AG09309 (cell line): Measurements from ENCODE around the gene TMOD4.

Experiments
- DNase-seq: peaks from one replicate; pipeline ENCODE4 v3.0.0-alpha.2; 2010; ENCODE audit warnings: low read depth
- H3K4me3 ChIP-seq: 2 replicates; pipeline ENCODE4 v1.5.1; 2011; ENCODE audit warnings: mild to moderate bottlenecking, low read depth, low read length, moderate library complexity; ENCODE audit not compliant: control insufficient read depth
- TF ChIP-seq, protein P1 (sequence below): IDR thresholded peaks from 2 replicates; pipeline ENCODE4 v1.5.1; 2011; ENCODE audit warnings: mild to moderate bottlenecking, low read depth, low read length, inconsistent platforms; ENCODE audit not compliant: insufficient read depth, control insufficient read depth; ENCODE audit errors: missing control alignments

Gene TMOD4

DNA sequence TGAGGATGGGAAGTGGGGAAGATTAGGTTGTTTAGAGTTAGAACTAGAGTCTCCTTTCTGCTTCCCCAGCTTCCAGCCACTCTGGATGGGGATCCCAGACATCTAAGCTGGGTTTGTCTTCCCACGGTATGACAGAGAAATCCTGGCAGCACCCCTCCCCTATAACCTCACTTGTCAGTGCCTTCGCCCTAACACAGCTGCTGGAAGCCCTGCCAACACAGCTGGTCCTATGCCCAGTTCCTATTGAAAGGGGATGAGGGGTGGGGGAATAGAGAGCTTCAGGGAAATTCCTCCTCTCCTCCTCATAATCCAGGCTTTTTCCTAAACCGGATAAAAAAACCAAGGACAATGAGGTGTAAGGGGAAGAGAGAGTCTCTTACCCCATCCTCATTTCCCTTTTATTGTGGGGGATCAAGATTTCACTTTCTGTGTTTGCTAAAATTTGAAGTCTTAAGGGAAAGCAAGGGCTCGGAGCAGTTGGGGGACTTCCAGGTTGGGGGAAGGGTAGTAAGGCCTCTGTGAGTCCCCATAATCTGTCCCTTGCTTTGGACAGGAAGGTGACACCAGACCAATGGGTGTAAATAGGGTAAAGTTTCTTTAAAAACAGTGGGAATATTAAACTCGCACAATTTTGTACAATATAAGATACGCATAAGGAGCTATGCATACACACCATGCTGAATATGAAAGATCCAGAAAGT lies 590 bp downstream of the TMOD4 start:
- DNase-seq, result no peak
- TF ChIP-seq, protein P1, sequence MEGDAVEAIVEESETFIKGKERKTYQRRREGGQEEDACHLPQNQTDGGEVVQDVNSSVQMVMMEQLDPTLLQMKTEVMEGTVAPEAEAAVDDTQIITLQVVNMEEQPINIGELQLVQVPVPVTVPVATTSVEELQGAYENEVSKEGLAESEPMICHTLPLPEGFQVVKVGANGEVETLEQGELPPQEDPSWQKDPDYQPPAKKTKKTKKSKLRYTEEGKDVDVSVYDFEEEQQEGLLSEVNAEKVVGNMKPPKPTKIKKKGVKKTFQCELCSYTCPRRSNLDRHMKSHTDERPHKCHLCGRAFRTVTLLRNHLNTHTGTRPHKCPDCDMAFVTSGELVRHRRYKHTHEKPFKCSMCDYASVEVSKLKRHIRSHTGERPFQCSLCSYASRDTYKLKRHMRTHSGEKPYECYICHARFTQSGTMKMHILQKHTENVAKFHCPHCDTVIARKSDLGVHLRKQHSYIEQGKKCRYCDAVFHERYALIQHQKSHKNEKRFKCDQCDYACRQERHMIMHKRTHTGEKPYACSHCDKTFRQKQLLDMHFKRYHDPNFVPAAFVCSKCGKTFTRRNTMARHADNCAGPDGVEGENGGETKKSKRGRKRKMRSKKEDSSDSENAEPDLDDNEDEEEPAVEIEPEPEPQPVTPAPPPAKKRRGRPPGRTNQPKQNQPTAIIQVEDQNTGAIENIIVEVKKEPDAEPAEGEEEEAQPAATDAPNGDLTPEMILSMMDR, result no peak
- H3K4me3 ChIP-seq, result no peak overlapping the region

DNA sequence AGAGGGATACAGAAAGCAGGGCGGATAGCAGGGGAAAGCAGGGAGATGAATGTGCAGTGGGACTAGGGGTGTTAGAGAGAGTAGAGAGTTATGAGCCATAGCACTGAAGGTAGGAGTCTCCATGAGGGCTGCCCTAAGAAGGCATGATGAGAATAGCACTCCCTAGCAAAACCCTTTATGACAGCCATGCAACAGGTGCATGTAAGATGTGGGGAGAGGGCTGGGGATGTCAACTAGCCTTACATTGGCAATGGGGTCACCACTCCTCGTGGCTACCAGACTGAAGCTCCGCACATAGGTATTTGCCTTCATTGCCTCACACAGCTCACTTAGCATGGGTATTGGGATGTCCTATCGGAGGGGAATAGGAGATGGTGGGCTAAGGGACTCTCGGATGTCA lies 4.6 kb downstream of the TMOD4 start:
- DNase-seq, result no peak
- no peak overlapping the region for H3K4me3 ChIP-seq
- TF ChIP-seq, protein P1, result no peak

DNA sequence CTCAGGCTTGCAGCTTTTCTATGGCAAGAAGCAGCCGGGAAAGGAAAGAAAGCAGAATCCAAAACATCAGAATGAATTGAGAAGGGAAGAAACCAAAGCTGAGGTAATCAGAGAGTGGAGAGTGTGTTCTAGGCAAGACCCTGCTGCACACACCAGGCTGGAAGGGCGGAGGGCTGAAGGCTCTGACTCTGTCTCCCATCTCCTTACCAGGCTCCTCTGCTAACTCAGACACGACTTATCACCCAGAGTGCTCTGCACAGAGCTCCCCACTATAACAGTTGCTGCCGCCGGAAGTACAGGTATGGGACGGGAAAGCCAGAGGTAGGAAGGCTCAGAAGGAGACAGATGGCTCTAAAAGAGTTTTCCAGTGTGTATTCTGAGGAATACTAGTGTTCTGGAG lies 8.7 kb downstream of the TMOD4 start:
- TF ChIP-seq, protein P1, result no peak
- H3K4me3 ChIP-seq, result peak overlapping the region; percentile 76
- no peak for DNase-seq

DNA sequence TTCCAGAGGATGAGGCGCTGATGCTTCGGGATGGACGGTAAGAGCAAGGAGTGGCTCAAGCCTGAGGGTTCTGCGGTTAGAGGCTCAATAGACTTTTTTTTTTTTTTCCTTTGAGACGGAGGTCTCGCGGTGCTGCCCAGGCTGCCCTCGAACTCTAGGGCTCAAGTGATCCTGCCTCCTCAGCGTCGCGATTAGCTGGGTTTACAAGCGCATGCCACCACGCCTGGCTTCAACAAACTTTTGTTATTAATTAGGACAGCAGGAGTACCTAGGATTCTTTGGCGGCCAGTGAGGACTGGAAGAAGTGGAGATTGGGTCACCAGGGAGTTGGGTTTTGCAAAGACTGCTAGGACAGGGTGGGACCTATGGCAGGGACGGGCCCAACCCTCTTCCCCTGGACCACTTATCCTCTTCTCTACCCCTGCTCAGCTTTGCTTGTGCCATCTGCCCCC lies 9.2 kb downstream of the TMOD4 start:
- TF ChIP-seq, protein P1, result no peak
- H3K4me3 ChIP-seq, result peak overlapping the region; percentile 76
- no peak for DNase-seq

DNA sequence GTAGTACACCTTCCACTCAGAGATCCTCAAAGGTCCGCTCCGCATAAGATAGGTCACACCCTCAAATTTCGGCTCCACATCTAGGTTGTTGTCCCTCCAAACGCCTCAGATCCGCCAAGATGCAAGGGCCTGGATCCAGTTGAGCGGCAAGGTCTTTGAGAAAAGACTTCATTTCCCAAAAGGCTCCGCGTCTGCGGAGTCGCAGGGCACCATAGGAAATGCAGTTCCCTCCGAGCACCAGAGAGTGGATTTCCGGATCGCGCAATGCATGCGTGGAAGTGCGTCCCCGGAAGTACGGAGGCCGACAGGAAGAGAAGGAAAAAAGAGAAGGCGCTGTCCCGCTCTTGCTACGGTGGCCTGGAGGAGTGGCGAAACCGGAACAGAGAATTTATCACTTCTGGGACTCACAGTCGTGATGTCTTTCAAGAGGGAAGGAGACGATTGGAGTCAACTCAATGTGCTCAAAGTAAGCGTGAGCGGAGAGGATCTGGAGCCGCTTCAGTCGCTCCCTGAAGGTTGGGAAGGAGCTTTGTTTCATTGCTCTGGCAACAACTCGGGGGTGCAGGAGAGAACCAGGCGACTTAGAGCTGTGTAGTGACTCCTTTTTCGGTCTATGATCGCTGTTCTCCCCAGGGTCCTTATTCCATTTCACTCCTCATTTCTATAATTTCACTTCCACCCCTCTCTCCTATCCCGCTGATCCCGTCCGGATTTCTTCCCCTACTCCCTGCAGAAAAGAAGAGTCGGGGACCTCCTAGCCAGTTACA lies 9.9 kb downstream of the TMOD4 start, which contains the start of the genes LYSMD1 and SCNM1:
TSS of gene LYSMD1 (minus strand) at position 165 of the 767 bp plus-strand sequence. CDS start 644 bp downstream, outside the sequence.
TSS of gene SCNM1 (plus strand) at position 407 of the 767 bp plus-strand sequence. CDS start at position 416, 9 bp downstream.
- H3K4me3 ChIP-seq, result peak within 1 kb of the TSS; percentile 76
- DNase-seq, result peak; percentile 95
- TF ChIP-seq, protein P1, result peak; percentile 3

DNA sequence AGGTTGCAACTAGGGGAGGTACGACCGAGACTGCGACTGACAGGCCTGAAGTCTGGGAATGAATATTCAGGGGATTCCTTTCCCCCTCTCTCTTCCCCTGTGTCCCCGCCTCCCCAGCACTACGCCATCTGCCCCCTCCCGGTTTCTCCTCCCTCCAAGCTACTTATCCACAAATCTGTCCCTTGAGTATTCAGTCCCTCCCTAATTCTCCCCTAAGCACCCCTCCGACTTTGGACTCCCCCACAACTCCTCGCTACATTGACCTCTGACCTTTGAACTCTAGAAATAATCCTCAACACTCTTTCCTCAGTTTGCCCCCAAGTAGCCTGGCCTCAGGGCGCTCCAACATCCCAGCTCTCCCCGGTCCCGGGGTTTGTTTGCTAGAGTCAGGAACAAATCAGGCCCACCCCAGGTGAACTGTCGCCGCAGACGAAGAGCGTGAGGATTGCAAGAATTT lies 10.5 kb downstream of the TMOD4 start:
- TF ChIP-seq, protein P1, result no peak
- peak overlapping the region; percentile 76 for H3K4me3 ChIP-seq
- no peak for DNase-seq
